GM10266 (cell line): Measurements from ENCODE around the gene FAM168A.

Experiments used
- DNase-seq: peaks from one replicate; pipeline ENCODE4 v3.0.0; 2012; ENCODE audit errors: extremely low spot score
- TF ChIP-seq, protein P1 (sequence below): IDR thresholded peaks from 2 replicates; pipeline ENCODE4 v1.5.1; 2012; ENCODE audit warnings: mild to moderate bottlenecking, low read depth; ENCODE audit not compliant: control insufficient read depth, insufficient read depth; ENCODE audit errors: missing control alignments

FAM168A gene

DNA sequence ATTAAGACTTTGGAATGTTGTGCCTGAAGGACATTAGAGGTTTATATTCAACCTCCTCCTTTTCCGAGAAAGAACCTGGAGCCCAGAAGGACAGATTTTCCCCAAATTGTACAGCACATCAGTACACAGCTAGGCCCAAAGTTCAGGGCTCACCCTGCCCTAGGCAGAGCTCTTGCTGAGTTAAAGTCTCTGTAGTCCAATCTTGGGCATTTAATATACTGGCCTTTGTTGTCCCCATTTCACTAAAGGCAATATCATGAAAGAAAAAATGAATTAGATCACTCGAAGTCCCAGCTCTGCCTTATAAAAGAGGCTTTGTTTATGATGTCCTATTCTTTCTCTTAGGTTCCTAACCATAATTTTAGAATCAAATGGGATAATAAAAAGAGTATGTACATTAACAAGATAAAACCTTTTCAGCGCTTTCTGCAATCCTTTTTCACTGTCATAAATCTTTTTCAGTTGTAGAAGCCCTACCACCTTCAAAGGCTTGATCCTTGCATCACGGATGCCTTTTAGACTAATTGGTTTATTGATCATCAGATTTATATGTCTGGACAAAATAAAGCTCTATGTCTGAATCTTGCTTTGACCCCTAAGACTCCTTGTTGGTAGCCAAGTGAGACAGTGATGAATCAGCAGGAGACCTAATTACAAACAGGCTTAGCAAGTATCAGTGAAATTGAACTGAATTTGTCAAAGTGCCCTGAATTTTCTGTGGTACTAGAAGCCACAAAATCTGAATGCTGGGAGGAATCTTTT is 181.9 kb downstream of the FAM168A start:
- no peak for DNase-seq
- TF ChIP-seq, protein P1, sequence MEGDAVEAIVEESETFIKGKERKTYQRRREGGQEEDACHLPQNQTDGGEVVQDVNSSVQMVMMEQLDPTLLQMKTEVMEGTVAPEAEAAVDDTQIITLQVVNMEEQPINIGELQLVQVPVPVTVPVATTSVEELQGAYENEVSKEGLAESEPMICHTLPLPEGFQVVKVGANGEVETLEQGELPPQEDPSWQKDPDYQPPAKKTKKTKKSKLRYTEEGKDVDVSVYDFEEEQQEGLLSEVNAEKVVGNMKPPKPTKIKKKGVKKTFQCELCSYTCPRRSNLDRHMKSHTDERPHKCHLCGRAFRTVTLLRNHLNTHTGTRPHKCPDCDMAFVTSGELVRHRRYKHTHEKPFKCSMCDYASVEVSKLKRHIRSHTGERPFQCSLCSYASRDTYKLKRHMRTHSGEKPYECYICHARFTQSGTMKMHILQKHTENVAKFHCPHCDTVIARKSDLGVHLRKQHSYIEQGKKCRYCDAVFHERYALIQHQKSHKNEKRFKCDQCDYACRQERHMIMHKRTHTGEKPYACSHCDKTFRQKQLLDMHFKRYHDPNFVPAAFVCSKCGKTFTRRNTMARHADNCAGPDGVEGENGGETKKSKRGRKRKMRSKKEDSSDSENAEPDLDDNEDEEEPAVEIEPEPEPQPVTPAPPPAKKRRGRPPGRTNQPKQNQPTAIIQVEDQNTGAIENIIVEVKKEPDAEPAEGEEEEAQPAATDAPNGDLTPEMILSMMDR = no peak

DNA sequence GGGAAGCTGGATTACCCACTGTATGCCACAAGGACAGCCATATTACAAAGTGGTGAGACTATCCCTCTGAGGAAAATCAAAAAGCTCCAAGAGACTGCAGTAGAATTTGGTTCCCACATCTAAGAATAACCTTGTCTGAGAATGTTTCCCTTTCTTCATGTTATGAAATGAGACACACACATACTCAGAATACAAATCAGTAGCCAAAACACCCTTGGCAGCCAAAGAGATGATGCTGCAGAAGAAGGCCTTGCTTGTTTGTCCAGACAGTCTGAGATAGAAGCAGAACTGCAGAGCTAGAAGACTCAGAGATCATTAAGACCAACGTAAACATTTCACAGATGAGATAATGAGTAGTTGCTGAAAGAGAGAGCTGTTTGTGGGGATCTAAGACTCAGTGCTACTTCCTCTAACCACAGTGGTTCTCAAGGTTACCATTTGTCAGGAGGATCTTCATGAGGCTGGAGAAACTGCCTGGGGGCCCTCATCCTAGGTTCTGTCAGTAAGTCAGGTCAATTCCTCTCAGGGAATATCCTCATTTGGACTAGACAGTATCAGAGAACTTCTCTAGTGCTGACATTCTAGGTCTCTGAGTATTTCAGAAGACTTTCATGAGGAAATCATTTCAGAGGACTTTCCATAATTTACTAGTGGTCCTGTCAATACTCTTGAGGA is 182.8 kb downstream of the FAM168A start:
- DNase-seq = no peak
- TF ChIP-seq, protein P1 = no peak

- TF ChIP-seq, protein P1 = no peak
- no peak for DNase-seq
These were observed 184.7 kb downstream of the FAM168A start for GRCh38 chr11:73413256-73413655.

GRCh38 chr11:73412308-73412707 is 185.6 kb downstream of the FAM168A start:
- no peak for DNase-seq
- TF ChIP-seq, protein P1 = no peak

DNA sequence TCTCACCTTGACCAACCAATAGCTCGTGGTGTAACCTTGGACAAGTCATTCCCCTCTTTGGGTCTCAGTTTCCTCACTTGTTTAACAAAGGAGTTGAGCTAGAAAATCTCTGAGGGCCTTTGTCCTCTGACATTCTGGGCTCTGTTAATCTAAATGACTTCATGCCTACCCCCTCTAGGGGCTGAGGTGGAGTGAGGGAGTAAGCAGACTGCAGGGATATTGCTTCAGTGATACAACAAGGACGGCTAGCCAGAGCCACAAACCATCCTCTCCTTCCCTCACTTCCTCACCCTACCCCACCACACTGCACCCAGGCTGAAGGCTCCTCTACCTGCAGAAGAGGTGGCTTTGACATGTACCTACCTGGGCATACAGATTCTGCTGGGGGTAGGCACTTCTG is 186.9 kb downstream of the FAM168A start:
- TF ChIP-seq, protein P1 = no peak
- DNase-seq = no peak

DNA sequence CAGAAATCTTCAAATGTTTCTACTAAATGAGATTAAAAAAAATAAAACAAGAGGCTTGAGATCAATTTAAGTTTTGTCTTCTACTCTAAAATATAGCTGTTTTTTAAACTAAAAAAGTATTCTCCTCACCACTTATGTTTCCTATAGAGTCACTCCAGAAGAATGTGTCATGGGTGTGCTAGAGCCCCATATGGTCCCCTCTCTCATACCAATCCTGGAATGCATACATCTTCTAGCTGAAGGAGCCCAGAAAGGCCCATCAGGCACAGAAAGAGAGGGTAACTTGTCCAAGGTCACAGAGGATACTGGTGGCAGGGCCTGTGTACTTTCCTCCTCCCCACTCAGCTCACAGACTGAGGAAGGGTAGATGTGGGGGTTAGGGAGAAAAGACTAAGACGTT is 187.3 kb downstream of the FAM168A start:
- DNase-seq = no peak
- TF ChIP-seq, protein P1 = no peak

DNA sequence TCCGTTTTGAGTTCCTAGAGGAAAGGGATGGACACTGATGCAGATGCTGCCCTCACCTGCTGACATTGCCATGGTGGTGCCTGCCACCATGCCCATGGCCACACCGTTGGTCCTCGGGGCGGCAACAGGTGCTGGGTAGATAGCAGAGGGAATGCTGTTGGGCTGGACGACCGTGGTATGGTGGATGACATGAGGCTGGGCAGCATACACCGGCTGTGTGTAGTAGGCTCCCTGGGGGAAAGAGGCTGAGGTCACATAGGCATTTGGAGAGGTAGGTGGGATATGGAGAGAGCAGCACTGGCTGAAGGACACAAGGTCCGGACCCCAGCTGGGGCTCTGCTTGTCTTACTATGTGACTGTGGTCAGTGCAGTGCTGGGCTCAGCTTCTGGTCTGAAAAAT is 188.5 kb downstream of the FAM168A start:
- TF ChIP-seq, protein P1 = no peak
- no peak for DNase-seq
